Stimulated activated naive CD8-positive, alpha-beta T cell treated with anti-CD3 and anti-CD28 coated beads, Interleukin-15, Interleukin-2, amounts not matched to agents 100 U/mL and 50 U/mL, for 24 hours (primary cell): Measurements from ENCODE around the gene PPP1CC.
"Not testable (repeated sequence)": the region's sequence is repeated elsewhere in the genome, so short reads cannot be mapped to it uniquely, and the experiment has no call there.

Experiments
- ATAC-seq: fragments of 150-1000 bp; cut with Tn5 transposase; one replicate; pipeline ENCODE4 v1.10.0; 2021
- DNase-seq: peaks from one replicate; pipeline ENCODE4 v3.0.0; 2021

The PPP1CC gene

DNA sequence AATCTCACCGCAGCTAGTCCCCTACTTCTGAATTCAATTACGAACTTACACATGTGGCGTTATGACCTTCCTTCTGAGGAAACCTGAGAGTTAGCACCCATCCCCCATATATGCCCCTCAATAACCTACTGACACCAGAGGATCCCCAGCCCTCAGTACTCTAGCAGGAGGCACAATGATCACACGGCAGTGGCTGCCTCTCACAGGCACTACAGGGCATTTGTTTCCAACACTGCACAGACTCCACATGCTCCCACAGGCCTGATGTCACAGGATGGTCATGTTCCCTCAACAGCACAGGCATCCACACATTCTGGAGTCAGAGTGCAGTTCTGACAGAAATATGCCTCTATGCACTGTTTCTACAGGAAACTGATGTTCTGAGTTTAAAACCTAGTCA, 17.4 kb downstream of the PPP1CC start:
- DNase-seq (no peak), ATAC-seq (no peak)

DNA sequence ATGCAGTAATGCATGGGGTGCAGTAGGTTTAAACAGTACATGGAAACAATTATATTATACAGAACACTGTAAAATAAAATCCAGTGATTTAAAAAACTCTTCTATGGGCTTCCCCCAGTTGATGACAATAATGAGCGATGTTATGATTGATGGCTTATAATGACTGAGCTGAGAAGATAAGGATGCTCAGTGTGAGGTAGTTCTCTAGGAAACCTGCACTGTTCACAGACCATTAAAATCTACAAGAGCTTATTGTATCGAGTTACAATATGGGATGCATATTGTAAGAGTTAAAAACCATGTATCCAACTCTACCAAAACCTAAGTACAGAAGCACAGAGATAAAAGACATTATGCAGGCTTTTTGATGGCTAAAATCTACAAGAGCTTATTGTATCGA, 19.8 kb downstream of the PPP1CC start:
- not testable (repeated sequence) for DNase-seq, ATAC-seq

DNA sequence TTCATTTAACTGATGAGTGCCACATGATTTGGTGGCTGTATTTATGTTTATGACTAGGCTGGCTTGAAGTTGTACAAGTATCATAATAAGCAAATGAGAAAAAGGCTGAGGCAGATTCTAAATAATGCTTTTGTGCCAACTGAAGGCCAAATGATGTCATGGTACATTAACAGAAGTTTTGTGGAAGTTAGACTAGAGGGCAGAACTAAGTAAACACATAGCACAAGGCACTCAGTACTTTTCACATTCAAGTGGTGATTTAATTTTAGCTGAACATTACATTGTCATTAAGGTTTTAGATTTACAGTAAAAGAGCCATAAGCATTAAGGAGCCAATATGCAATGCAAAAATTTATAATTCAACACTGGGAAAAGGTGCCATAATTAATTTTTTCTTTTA, 21.1 kb downstream of the PPP1CC start:
- no peak for ATAC-seq
- DNase-seq: no peak

DNA sequence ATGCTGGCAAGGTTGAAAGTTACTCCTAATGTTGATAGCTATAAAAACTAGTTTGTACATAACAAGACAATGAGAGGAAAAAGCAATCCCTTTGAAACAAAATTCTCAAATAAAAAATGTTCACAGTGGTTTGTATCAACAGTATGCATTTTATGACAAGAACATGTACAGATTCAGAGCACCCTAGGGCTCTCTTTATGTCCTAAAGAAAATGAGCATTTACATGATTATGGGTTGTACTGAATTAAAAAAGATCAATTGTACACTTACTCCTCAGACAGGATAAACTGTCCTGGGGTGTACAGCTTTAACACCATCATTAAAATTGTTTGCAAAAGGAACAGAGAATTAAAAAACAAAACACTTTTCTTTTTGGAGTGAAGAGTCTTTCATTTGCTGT, 22.2 kb downstream of the PPP1CC start:
- ATAC-seq (no peak), DNase-seq (no peak)

DNA sequence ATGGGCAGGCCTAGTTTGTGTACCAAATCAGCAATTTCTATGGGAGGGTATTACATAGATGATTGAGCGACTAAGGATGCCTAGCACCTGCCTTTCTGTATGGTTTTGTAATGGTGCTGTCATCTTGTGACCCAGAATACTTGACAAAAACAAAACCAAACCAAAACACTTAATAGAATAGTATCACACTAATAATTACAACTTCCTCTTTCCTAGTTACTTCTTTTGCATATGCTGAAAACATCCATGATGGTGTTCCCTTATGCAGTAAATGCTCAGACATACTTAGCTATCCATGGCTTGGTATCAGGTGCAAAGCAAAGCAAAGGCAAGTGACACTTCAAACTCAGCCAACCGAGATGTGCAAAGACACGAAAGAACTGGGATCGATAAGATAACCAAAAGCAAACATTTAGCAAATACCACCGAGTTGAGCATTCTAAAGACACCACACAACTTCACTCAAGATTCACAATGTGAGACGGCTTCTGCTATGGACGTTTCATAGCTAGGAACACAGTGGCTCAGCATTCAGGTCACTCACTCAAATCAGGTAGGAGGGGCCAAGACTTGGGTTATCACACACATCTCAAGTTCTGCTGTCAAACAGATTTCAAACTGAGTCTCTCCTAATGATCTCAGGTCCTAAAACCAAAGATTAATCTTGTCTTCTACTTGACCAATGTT, 24.3 kb downstream of the PPP1CC start:
- DNase-seq (no peak), ATAC-seq (no peak)

DNA sequence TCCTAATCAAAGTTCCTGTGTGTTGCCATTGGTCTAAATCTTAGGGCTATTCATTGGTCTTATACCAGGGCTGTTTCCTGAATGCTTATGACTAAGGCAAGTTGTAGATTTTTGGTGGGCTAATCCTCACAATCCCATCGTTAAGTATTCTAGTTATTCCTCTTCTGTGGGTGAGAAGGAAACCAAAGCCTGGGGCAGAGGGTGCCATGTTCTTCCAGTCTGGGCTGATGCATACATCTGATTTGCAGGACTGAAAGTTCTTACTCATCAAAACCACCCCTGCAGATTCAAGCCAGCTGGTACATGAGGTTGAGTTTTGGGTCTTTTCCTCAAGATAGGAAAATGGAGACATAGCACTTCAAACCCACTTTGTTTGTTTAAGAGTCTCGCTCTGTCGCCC, 25.7 kb downstream of the PPP1CC start:
- peak; percentile 83 for ATAC-seq

DNA sequence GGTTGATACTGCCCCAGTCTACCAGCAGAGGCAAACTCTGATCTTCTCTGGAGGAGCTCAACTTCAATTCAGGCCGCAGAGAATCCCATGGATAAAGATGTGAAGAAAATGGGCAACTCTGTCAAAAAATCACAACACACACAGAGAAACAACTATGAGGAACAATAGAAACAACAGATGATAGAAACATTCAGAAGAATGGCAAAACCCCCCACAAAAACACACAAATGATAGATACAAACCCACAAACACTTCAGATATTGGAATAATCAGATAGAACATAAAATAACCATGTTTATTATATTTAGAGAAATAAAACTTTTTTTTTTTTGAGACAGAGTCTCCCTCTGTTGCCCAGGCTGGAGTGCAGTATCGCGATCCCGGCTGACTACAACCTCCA, 33.8 kb downstream of the PPP1CC start:
- ATAC-seq: no peak
- DNase-seq: no peak

More for the DNA sequence above, 25.7 kb downstream of the PPP1CC start:
- DNase-seq: no peak

DNA sequence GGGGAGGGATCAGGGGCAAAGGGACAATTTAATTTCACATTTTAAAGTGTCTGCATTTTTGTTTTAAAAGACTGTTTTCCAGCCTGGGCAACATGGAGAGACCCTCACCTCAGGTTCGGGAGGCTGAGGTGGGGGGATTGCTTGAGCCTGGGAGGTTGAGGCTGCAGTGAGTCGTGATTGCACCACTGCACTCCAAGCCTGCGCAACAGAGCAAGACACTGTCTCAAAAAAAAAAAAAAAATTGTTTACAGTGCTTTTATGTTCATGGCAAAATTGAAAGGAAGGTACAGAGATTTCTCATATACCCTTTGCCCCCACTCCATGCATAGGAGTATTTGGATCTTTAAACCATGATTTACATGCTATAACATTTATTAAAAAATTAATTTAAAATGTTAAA, 37.4 kb downstream of the PPP1CC start:
- ATAC-seq (no peak), DNase-seq (no peak)

DNA sequence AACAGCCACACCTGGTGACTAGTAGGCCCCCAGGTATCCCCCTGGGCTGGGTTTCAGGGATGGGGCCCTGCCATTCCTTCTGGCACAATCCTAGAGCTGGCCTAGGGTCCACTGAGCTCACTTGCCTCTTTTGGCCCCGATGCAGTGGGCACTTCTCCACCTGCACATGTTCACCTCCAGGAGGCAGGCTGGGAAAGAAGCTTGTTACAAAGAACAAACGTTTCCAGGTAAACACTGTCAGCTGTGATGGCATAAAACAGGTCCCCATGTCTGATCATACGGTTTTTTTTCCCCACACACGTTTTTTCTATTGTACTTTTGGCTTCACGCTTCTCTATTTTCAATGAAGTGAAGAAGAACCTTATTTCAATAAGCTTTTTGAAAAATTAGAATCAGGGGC, 37.9 kb downstream of the PPP1CC start:
- ATAC-seq (no peak), DNase-seq (no peak)

DNA sequence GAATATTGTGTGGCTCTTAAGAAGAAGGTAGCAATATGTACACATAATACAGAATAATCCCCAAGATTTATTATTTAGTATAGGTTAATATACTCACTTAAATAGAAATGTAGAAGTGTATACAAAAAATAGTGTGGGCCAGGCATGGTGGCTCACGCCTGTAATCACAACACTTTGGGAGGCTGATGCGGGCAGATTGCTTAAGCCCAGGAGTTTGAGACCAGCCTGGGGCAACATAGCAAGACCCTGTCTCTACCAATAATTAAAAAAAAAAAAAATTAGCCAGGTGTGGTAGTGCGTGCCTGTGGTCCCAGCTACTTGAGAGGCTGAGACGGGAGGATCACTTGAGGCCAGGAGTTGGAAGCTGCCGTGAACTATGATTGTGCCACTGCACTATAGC, 38.5 kb downstream of the PPP1CC start:
- ATAC-seq: no peak

DNA sequence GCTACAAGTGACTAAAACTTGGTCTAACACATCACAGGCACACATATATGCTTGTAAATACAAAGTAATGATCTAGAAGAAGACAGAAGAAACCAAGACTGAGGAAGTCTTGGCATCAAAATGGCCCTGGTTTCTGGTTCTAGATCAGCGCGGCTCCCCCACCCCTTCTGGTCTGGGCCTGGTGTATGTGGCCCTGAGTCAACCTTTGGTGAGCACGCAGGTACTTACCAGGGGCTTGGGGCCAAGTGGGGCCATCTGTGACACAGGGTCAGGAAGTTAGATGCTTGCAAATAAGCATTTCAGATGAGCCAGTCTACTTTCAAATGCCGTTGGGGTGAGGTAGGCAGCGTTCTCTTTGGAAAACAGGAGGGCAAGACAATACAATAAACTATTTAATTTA, 40.6 kb downstream of the PPP1CC start:
- DNase-seq (no peak), ATAC-seq (no peak)

More for the DNA sequence above, 38.5 kb downstream of the PPP1CC start:
- no peak for DNase-seq

DNA sequence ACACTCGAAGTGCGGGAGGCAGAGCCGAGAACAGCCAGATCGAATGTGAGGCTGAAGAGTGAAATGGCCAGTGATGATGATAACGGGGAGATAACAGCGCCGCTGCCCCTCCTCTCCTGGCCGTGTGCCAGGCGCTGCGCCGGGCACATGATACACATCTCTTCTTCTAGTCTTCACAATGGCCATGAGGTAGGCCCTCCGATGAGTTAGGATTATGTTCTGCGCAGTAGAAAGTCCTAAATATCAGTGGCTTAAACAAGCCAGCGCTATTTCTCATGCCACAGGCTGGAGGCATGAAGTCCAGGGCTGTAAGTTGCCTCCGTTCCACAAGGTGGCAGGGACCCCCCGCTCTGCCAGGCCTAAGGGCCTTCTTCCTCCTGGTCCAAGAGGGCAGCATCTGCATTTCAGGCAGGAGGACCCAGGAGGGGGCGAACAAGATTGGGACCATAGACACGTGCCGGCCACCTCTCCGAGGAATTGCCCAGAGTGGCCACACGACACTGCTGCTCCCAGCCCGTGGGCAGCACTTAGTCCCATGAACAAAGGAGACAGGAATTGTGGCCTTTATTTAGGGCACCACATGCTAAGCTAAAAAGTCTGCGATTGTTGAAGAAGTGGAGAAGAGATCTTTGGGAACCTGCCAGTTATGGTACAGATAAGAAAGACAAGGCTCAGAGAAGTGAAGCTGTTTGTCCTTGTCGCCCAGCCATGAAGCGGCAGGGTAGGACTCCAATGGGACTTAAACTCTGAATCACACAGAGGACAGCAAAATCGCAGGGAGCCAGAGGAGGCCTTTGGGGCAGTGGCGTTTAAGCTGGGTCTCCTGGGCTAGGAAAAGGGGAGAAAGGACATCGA, 42.9 kb downstream of the PPP1CC start:
- no peak for ATAC-seq
- DNase-seq: no peak

DNA sequence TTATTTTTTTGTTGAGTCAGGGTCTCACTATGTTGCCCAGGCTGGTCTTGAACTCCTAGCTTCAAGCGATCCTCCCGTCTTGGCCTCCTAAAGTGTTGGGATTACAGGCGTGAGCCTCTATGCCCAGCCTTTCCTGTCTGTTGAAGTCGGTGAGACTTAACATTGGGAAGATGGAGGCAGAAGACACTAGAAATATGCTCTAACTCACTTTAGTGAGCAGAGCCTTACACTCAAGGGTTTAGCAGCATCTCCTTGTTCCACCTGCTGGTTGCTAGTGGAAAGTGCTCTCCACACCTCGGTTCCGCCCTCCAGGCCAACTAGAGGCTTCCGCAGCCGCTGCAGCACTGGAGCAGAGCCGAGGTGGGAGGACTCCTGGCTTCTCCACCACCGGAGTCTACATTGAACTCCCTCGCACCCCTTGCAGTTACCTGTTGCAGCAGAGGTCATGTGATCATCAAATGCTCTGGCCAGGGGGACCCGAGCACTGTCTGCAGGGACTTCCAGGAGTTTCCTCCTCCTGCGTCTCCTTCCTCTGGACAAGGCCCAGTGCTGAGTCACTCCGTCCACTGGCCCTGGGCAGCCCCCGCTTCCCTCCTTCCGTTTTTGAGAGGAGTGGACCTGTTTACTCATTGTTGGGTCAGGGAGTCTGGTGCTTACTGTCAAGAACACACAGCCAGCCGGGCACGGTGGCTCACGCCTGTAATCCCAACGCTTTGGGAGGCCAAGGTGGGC, 44.4 kb downstream of the PPP1CC start:
- DNase-seq (peak; percentile 79), ATAC-seq (peak; percentile 100)

DNA sequence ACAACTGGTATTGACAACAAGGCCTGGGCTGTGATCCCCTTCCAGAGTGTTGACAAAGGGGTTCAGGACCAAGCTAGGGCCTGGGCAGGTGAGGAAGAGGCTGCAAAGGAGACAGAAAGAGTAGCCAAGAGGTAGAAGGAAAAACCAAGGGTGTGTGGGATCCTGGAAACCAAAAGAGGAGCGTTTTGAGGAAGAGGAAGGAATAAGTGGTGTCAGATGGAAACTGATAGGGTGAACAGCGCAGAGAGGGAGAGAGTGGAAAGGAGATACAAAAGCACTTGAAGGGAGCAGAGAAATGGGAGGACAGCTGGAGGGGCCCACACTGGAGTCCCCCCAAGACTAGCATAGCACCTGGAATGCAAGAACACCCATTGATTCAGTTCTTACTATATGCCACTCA, 45.5 kb downstream of the PPP1CC start:
- ATAC-seq (no peak), DNase-seq (no peak)

DNA sequence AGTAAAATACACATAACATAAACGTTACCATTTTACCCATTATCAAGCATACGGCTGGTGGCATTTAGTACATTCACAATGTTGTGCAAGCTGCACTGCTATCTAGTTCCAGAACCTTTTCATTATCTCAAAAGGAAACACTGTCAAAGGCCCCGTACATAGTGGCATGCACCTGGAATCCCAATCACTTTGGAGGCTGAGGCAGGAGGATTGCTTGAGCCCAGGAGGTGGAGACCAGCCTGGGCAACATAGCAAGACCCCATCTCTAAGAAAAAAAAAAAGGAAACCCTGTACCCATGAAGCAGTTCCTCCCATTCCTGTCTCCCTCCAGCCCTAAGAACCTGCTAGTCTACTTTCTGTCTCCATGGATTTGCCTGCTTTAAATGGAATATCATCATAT, 46.4 kb downstream of the PPP1CC start:
- ATAC-seq (no peak), DNase-seq (no peak)

DNA sequence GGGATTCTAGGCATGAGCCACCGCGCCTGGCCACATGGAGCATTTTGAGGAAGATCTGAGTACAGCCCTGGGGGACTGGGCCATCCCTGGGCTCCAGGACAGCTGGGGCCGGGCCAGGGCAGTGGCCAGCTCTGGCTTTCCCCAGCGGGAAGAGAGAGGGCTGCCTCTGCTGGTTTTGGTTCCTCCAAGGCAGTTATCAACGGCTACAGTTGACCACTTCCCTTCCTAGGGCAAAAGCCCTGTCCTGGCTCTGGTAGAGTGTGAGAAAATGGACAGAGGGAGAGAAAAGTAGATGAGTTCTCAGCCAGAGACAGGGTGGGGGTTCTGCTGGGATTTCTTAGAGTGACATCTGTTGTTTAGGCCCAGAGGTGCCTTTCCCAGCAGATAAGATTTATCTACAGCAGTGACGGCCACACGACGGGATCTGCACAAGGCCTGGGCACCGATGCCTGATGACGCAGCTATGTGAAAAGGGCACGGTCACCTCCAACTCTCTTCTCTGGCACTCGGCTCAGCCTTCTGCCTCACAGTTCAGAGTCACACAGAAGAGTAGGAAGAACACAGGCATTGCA, 48.3 kb downstream of the PPP1CC start:
- no peak for ATAC-seq
- DNase-seq: no peak

DNA sequence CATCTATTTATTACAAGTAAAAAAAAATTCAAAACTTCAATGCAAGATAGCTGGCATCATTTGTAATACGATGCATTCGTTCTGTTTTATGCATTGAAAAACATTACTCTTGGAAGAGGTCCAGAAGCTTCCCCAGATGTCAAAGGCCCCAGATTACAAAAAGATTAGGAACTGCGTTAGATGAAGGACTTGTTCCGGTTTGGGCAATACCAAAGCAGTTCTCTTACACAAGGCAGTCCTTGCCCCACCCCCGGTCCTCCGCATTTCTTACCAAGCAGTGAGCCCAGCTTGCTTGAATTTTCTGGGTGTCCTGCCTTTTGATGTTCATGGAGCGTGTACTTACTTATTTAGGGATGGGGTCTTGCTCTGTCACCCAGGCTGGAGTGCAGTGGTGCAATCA, 49.0 kb downstream of the PPP1CC start:
- DNase-seq (no peak), ATAC-seq (no peak)

DNA sequence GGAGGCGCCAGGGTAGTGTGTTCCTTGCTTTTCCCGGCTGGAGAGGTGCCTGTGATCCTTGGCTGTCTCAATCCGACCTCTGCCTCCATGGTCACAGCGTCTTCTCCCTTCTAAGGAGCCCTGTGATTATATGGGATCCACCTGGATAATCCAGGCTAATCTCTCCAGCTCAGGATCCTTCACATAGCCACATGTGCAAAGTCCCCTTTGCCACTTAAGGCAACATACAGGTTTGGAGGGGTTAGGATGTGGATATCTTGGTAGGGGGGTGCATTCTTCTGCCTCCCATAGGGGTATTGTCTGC, 52.6 kb downstream of the PPP1CC start:
- DNase-seq (no peak), ATAC-seq (no peak)

DNA sequence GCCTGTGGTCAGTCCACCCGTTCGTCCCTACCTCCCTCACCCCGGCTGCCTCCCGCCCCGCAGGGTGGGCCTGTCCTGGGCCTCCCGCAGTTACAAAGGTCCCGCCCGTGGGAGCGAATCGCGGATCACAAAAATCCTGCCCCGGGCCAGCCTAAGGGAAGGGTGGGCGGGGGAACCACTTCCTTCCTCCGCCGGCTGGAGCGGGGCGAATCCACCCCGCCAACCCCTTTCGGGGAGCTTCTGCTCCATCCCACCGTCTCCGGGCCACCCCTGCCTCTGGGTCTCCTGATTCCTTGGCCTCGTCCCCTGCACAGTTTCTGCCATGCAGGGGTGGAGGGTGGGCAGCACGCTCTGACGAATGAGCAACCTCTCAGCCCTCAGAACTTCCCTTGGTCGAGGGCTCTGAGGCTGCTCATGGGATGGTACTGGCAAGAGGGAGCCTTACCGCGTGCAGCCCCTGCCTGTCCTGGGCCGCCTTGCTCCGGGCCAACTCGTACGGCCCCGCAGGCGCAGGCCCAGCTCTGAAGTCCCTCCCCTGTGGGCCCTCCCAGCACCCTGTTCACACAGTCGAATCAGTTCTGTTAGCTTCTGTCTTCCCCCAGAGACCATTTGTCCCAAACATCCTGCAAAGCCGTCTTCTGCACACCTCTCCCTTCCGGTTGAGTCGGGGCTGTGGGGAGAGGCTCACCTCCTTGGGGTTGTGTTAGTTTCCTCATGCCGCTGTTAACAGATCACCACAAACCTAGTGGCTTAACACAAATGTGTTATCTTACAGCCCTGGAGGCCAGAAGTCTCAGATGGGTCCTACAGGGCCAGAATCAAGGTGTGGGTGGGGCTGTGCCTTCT, 53.2 kb downstream of the PPP1CC start:
- peak; percentile 83 for ATAC-seq
- peak; percentile 72 for DNase-seq

DNA sequence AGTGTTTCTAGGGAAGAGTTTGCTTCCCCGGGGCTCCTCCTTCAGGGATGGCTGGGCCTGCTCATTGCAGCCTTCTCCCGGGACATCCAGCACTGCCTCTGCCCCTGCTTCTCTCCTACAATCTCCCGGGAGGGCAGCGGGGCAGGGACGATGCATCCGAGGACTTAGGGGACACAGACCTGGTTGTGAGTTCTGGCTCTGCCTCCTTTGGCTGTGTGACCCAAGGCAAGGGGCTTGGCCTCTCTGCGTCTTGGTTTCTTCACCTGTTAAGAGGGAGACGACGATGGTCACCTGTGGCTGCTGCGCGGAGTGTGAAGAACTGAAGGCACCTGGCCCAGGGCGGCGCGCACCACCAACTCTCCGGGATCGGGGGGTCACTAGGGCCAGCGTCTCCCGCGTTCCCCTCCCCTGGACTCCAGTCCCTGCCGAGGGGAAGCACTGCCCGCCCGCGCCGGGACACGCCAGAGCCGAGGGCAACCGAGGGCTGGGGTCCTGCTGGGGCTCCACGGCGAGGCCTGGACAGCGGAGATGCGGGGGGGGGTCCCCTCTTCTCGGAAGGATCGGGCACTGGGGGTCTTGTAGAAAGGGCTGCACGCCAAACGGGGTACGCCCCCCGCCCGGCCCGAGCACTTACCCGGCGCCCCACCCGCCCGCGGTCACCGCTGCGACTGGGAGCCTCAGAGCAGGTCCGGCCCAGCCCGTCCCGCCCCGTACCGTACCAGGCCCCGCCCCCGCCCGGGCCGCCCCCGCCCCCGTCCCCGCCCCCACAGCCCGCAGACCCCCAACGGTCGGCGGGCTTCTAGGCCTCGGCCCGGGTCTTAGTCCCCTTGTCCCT, 54.0 kb downstream of the PPP1CC start, which contains the start of gene HVCN1:
TSS of gene HVCN1 (minus strand) at position 670 of the 835 bp plus-strand sequence. CDS start 5,870 bp downstream, outside the sequence.
- DNase-seq: peak; percentile 56
- ATAC-seq: peak; percentile 37
